GM23338 (cell line): Measurements from ENCODE around the gene CFDP1.

Source experiments
- CREB1 ChIP-seq: fragments of 250-450 bp; sonication (Bioruptor Pico); IDR thresholded peaks from 2 replicates; pipeline ENCODE4 v1.5.0; 2020; ENCODE audit warnings: low read depth, mild to moderate bottlenecking, moderate library complexity
- CTCF ChIP-seq, 2 experiments: fragments of 200-600 bp in 1 of 2; sonication (generic) in 1 of 2; conservative IDR thresholded peaks; 2 replicates each; pipeline versions ENCODE4 v1.5.1 to v1.6.1; 2016 to 2017; ENCODE audit warnings: antibody characterized with exemption in 2 of 2, low read depth in 2 of 2, mild to moderate bottlenecking in 2 of 2, moderate library complexity in 1 of 2
- EZH2 ChIP-seq: fragments of 200-600 bp; sonication (generic); IDR thresholded peaks from one replicate; pipeline ENCODE4 v1.8.0; 2017; ENCODE audit warnings: antibody characterized with exemption, mild to moderate bottlenecking, low read depth; ENCODE audit not compliant: unreplicated experiment
- EZH2phosphoT487 ChIP-seq: fragments of 200-600 bp; sonication (generic); IDR thresholded peaks from one replicate; pipeline ENCODE4 v1.8.1; 2018; ENCODE audit warnings: antibody characterized with exemption; ENCODE audit not compliant: unreplicated experiment
- JUNB ChIP-seq: IDR thresholded peaks from one replicate; pipeline ENCODE4 v1.6.1; 2016; ENCODE audit warnings: antibody characterized with exemption; ENCODE audit not compliant: unreplicated experiment
- NANOG ChIP-seq: IDR thresholded peaks from 2 replicates; pipeline ENCODE4 v1.6.1; 2016; ENCODE audit warnings: antibody characterized with exemption, borderline replicate concordance
- POLR2AphosphoS5 ChIP-seq: IDR thresholded peaks from 2 replicates; pipeline ENCODE4 v1.6.1; 2016; ENCODE audit warnings: antibody characterized with exemption, low read depth
- REST ChIP-seq: IDR thresholded peaks from one replicate; pipeline ENCODE4 v1.6.1; 2018; ENCODE audit warnings: antibody characterized with exemption; ENCODE audit not compliant: unreplicated experiment
- ZNF114 ChIP-seq: fragments of 250-450 bp; sonication (Bioruptor Pico); IDR thresholded peaks from 2 replicates; pipeline ENCODE4 v1.5.0; 2020; ENCODE audit warnings: mild to moderate bottlenecking, moderate library complexity
- ZNF462 ChIP-seq: fragments of 250-450 bp; sonication (Bioruptor Pico); IDR thresholded peaks from 2 replicates; pipeline ENCODE4 v1.5.0; 2020; ENCODE audit warnings: mild to moderate bottlenecking, moderate library complexity

- TF ChIP-seq EZH2phosphoT487 (no peak), NANOG (no peak), CTCF (conservative IDR thresholded peaks at IDR 0.05; ENCODE audit: low read depth in 2 of 2) (no peak), POLR2AphosphoS5 (no peak), ZNF114 (no peak), EZH2 (no peak), CREB1 (CRISPR knock-in tag) (no peak), JUNB (no peak), REST (no peak), ZNF462 (CRISPR knock-in tag) (no peak)
Measured at GRCh38 chr16:75296606-75297005, 136.7 kb downstream of the CFDP1 start.
